HUDEP-2 (cell line): Measurements from ENCODE around the gene PILRA.

Experiments
- DNase-seq, 76 experiments: peaks; one replicate each; lab custom pipeline; 2025; ENCODE audit not compliant: unreplicated experiment in 76 of 76; lab: John Stamatoyannopoulos, UW

Gene PILRA

GRCh38 chr7:100406767-100407166 lies 33.5 kb downstream of the PILRA start:
- no peak for DNase-seq

- DNase-seq, result peak in 29 of 76 experiments; percentile 9 to 57 (median 32)
Measured at GRCh38 chr7:100407285-100408180, 34.2 kb downstream of the PILRA start.

- no peak for DNase-seq
Measured at GRCh38 chr7:100411101-100411500, 37.8 kb downstream of the PILRA start.

GRCh38 chr7:100413346-100413745 lies 40.1 kb downstream of the PILRA start:
- no peak for DNase-seq

GRCh38 chr7:100413889-100414288 lies 40.6 kb downstream of the PILRA start:
- DNase-seq, result no peak

- DNase-seq, result no peak
Measured at GRCh38 chr7:100415448-100415847, 42.2 kb downstream of the PILRA start.

- no peak for DNase-seq
Measured at GRCh38 chr7:100418930-100419659, 45.8 kb downstream of the PILRA start.

GRCh38 chr7:100419660-100420226 lies 46.5 kb downstream of the PILRA start:
- no peak for DNase-seq

- DNase-seq, result no peak
Measured at GRCh38 chr7:100423315-100423714, 50.0 kb downstream of the PILRA start.

- no peak for DNase-seq
Measured at GRCh38 chr7:100425347-100425746, 52.1 kb downstream of the PILRA start.

GRCh38 chr7:100426516-100426915 lies 53.2 kb downstream of the PILRA start:
- no peak for DNase-seq

- no peak for DNase-seq
Measured at GRCh38 chr7:100427762-100428198, 54.5 kb downstream of the PILRA start.

GRCh38 chr7:100428199-100428966 lies 55.1 kb downstream of the PILRA start, which contains the start of gene ZCWPW1:
TSS of gene ZCWPW1 (minus strand) at chr7:100428703. CDS start at chr7:100420649, 8,054 bp downstream.
- peak; percentile 55 to 98 (median 94) for DNase-seq

GRCh38 chr7:100428967-100429636 lies 55.8 kb downstream of the PILRA start:
- DNase-seq, result peak; percentile 92 to 100 (median 99)

- peak in 74 of 76 experiments; percentile 43 to 98 (median 87) for DNase-seq
Measured at GRCh38 chr7:100429637-100430492, 56.6 kb downstream of the PILRA start, which contains the start of gene MEPCE. TSS of gene MEPCE (plus strand) at chr7:100429831. CDS start at chr7:100430019, 188 bp downstream.

- peak in 3 of 76 experiments; percentile 21 to 49 (median 22) for DNase-seq
Measured at GRCh38 chr7:100430493-100431285, 57.4 kb downstream of the PILRA start.

- no peak for DNase-seq
Measured at GRCh38 chr7:100431286-100431735, 58.0 kb downstream of the PILRA start.

- no peak for DNase-seq
Measured at GRCh38 chr7:100432053-100432452, 58.8 kb downstream of the PILRA start.
